ENCODE measurements around the gene SEPTIN1.

Gene SEPTIN1

DNA sequence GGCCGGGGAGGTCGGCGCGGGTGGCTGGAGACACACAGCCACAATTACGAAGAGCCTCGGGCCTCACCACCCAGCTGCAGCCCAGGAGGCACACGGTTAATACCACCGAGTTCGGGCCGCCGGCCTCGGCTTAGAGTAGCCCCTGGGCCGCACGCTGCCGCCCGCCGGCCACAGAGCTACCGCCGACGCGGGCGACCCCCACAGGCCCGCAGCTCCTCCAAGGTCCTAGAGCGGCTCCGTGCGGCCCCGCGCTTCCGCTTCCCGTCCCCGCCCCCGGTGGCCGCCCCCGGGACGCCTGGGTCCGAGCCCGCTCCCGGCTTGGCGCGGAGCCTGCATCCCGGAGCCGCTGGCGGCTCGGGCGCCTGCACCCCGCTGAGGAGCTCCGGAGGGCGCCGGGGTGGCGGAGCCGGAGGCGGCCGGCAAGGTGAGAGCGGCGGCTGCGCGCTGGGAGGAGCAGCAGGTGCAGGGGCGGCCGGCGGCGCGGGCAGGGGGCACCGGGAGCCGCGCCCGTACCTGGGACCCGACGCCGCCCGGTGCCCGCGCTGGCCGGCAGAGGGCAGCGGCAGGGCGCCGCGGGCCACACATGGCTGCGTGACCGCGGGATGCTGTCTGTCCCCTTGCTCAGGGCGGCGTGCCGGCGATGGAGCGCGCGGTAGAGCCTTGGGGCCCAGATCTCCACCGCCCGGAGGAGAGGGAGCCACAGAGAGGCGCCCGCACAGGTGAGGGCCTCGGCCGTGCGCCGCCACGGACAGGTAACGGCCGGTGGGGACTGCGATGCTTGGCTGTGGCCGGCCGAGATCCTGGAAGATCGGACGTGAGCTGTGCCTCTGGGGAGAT, 13.0 kb upstream of the SEPTIN1 start, which contains the start of gene ZNF48 (continued):
- peak; percentile 55; the same call in 1 of the 2 replicates for TF ChIP-seq ZNF596 (tag by site-specific recombination; IDR thresholded peaks at IDR 0.05)
- TF ChIP-seq ZNF610 (tag by site-specific recombination; IDR thresholded peaks at IDR 0.05; ENCODE audit: borderline replicate concordance) = peak; percentile 75
- TF ChIP-seq YY2 (tag by site-specific recombination; IDR thresholded peaks at IDR 0.05) = peak; percentile 71
- TF ChIP-seq ZNF214 (tag by site-specific recombination; IDR thresholded peaks at IDR 0.05; ENCODE audit: borderline replicate concordance) = no peak
- no peak for TF ChIP-seq ZNF266 (tag by site-specific recombination; IDR thresholded peaks at IDR 0.05; ENCODE audit: low read depth)
- TF ChIP-seq SCRT2 (tag by site-specific recombination; IDR thresholded peaks at IDR 0.05) = peak; percentile 44; the same call in 1 of the 2 replicates
- peak; percentile 95 for TF ChIP-seq IKZF3 (tag by site-specific recombination; IDR thresholded peaks at IDR 0.05)
- TF ChIP-seq FEZF1 (tag by site-specific recombination; IDR thresholded peaks at IDR 0.05) = 0 out of 2 replicates have a peak, but pooled peaks have one; percentile 20
- TF ChIP-seq ZNF660 (tag by site-specific recombination; IDR thresholded peaks at IDR 0.05) = peak; percentile 96; the same call in 1 of the 2 replicates
- peak; percentile 9; the same call in 1 of the 2 replicates for TF ChIP-seq HOXD13 (CRISPR knock-in tag; IDR thresholded peaks at IDR 0.05; ENCODE audit: borderline replicate concordance)
- TF ChIP-seq ZNF274 (IDR thresholded peaks at IDR 0.05; ENCODE audit: low read length) = no peak
- TF ChIP-seq ZNF274 (tag by site-specific recombination; IDR thresholded peaks at IDR 0.05; ENCODE audit: borderline replicate concordance) = no peak
- TF ChIP-seq ZFHX2 (tag by site-specific recombination; conservative IDR thresholded peaks at IDR 0.05) = peak; percentile 90
- peak; percentile 54; the same call in 1 of the 2 replicates for TF ChIP-seq ZNF239 (tag by site-specific recombination; IDR thresholded peaks at IDR 0.05)
- peak; percentile 84 for TF ChIP-seq ZNF76 (tag by site-specific recombination; IDR thresholded peaks at IDR 0.05; ENCODE audit: borderline replicate concordance, low read depth)
- TF ChIP-seq ZNF560 (tag by site-specific recombination; IDR thresholded peaks at IDR 0.05; ENCODE audit: borderline replicate concordance) = no peak
- TF ChIP-seq, protein P1, sequence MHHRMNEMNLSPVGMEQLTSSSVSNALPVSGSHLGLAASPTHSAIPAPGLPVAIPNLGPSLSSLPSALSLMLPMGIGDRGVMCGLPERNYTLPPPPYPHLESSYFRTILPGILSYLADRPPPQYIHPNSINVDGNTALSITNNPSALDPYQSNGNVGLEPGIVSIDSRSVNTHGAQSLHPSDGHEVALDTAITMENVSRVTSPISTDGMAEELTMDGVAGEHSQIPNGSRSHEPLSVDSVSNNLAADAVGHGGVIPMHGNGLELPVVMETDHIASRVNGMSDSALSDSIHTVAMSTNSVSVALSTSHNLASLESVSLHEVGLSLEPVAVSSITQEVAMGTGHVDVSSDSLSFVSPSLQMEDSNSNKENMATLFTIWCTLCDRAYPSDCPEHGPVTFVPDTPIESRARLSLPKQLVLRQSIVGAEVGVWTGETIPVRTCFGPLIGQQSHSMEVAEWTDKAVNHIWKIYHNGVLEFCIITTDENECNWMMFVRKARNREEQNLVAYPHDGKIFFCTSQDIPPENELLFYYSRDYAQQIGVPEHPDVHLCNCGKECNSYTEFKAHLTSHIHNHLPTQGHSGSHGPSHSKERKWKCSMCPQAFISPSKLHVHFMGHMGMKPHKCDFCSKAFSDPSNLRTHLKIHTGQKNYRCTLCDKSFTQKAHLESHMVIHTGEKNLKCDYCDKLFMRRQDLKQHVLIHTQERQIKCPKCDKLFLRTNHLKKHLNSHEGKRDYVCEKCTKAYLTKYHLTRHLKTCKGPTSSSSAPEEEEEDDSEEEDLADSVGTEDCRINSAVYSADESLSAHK (tag by site-specific recombination; IDR thresholded peaks at IDR 0.05) = peak; percentile 60
- peak; percentile 31; the same call in 1 of the 2 replicates for TF ChIP-seq ZNF10 (tag by site-specific recombination; IDR thresholded peaks at IDR 0.05)
- peak; percentile 65; the same call in 1 of the 2 replicates for TF ChIP-seq ZNF324 (tag by site-specific recombination; IDR thresholded peaks at IDR 0.05)
- TF ChIP-seq ZNF121 (tag by site-specific recombination; IDR thresholded peaks at IDR 0.05) = no peak
- TF ChIP-seq, protein P2, sequence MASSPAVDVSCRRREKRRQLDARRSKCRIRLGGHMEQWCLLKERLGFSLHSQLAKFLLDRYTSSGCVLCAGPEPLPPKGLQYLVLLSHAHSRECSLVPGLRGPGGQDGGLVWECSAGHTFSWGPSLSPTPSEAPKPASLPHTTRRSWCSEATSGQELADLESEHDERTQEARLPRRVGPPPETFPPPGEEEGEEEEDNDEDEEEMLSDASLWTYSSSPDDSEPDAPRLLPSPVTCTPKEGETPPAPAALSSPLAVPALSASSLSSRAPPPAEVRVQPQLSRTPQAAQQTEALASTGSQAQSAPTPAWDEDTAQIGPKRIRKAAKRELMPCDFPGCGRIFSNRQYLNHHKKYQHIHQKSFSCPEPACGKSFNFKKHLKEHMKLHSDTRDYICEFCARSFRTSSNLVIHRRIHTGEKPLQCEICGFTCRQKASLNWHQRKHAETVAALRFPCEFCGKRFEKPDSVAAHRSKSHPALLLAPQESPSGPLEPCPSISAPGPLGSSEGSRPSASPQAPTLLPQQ (tag by site-specific recombination; IDR thresholded peaks at IDR 0.05) = peak; percentile 66
- TF ChIP-seq SP7 (tag by site-specific recombination; IDR thresholded peaks at IDR 0.05) = peak; percentile 55
- TF ChIP-seq ZNF626 (tag by site-specific recombination; IDR thresholded peaks at IDR 0.05) = no peak
- TF ChIP-seq GLI4 (tag by site-specific recombination; IDR thresholded peaks at IDR 0.05) = 0 out of 2 replicates have a peak, but pooled peaks have one; percentile 29
- peak; percentile 96 for TF ChIP-seq ZEB2 (tag by site-specific recombination; IDR thresholded peaks at IDR 0.05)
- peak; percentile 95 for TF ChIP-seq ZNF561 (tag by site-specific recombination; IDR thresholded peaks at IDR 0.05; ENCODE audit: borderline replicate concordance)
- TF ChIP-seq, protein P3, sequence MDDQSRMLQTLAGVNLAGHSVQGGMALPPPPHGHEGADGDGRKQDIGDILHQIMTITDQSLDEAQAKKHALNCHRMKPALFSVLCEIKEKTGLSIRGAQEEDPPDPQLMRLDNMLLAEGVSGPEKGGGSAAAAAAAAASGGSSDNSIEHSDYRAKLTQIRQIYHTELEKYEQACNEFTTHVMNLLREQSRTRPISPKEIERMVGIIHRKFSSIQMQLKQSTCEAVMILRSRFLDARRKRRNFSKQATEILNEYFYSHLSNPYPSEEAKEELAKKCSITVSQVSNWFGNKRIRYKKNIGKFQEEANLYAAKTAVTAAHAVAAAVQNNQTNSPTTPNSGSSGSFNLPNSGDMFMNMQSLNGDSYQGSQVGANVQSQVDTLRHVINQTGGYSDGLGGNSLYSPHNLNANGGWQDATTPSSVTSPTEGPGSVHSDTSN (CRISPR knock-in tag; IDR thresholded peaks at IDR 0.05) = peak; percentile 78
- no peak for TF ChIP-seq ZNF654 (tag by site-specific recombination; IDR thresholded peaks at IDR 0.05; ENCODE audit: low read depth)
- no peak for TF ChIP-seq ZNF544 (tag by site-specific recombination; IDR thresholded peaks at IDR 0.05)
- TF ChIP-seq ZNF2 (tag by site-specific recombination; IDR thresholded peaks at IDR 0.05) = peak; percentile 84
- TF ChIP-seq ZNF366 (tag by site-specific recombination; conservative IDR thresholded peaks at IDR 0.05) = no peak
- TF ChIP-seq ZNF433 (tag by site-specific recombination; IDR thresholded peaks at IDR 0.05; ENCODE audit: low read depth) = no peak
- no peak for TF ChIP-seq ZNF558 (tag by site-specific recombination; IDR thresholded peaks at IDR 0.05)
- TF ChIP-seq ZFP69B (tag by site-specific recombination; IDR thresholded peaks at IDR 0.05) = peak; percentile 69
- no peak for TF ChIP-seq TRIM28 (IDR thresholded peaks at IDR 0.05; ENCODE audit: borderline replicate concordance, low read length)
- TF ChIP-seq BCL11A (tag by site-specific recombination; IDR thresholded peaks at IDR 0.05; ENCODE audit: low read depth) = 0 out of 2 replicates have a peak, but pooled peaks have one; percentile 31

Data from HEK293 (cell line).